Measurements from ENCODE around the gene AGAP1.
A peak's percentile ranks its signal among the peaks of the same experiment; 100 is the strongest.

Gene AGAP1

GRCh38 chr2:235493775-235494715 is at the start of gene AGAP1:
TSS of gene AGAP1 (plus strand) at chr2:235494043.
- DNase-seq (ENCODE audit: low read depth in 4 of 4, low spot score in 1 of 4): peak in 1 of 4 experiments; percentile 25

GRCh38 chr2:235444101-235444597 is 49.7 kb upstream of the AGAP1 start:
- no peak for DNase-seq (ENCODE audit: low read depth in 4 of 4, low spot score in 1 of 4)

- no peak for DNase-seq (ENCODE audit: low read depth in 4 of 4, low spot score in 1 of 4)
Observed at GRCh38 chr2:235445116-235445515, 48.7 kb upstream of the AGAP1 start.

- DNase-seq (ENCODE audit: low read depth in 4 of 4, low spot score in 1 of 4): no peak
Observed at GRCh38 chr2:235446082-235446481, 47.8 kb upstream of the AGAP1 start.

- no peak for DNase-seq (ENCODE audit: low read depth in 4 of 4, low spot score in 1 of 4)
Observed at GRCh38 chr2:235447210-235447609, 46.6 kb upstream of the AGAP1 start.

- no peak for DNase-seq (ENCODE audit: low read depth in 4 of 4, low spot score in 1 of 4)
Observed at GRCh38 chr2:235449568-235449967, 44.3 kb upstream of the AGAP1 start.

- no peak for DNase-seq (ENCODE audit: low read depth in 4 of 4, low spot score in 1 of 4)
Observed at GRCh38 chr2:235453605-235454151, 40.2 kb upstream of the AGAP1 start.

GRCh38 chr2:235458839-235459273 is 35.0 kb upstream of the AGAP1 start:
- no peak for DNase-seq (ENCODE audit: low read depth in 4 of 4, low spot score in 1 of 4)

- DNase-seq (ENCODE audit: low read depth in 4 of 4, low spot score in 1 of 4): no peak
Observed at GRCh38 chr2:235460548-235461047, 33.2 kb upstream of the AGAP1 start.

GRCh38 chr2:235461763-235462414 is 32.0 kb upstream of the AGAP1 start:
- no peak for DNase-seq (ENCODE audit: low read depth in 4 of 4, low spot score in 1 of 4)

- DNase-seq (ENCODE audit: low read depth in 4 of 4, low spot score in 1 of 4): no peak
Observed at GRCh38 chr2:235462415-235462790, 31.4 kb upstream of the AGAP1 start.

GRCh38 chr2:235463893-235464292 is 29.9 kb upstream of the AGAP1 start:
- no peak for DNase-seq (ENCODE audit: low read depth in 4 of 4, low spot score in 1 of 4)

- DNase-seq (ENCODE audit: low read depth in 4 of 4, low spot score in 1 of 4): no peak
Observed at GRCh38 chr2:235467588-235467987, 26.3 kb upstream of the AGAP1 start.

GRCh38 chr2:235468978-235469655 is 24.7 kb upstream of the AGAP1 start:
- no peak for DNase-seq (ENCODE audit: low read depth in 4 of 4, low spot score in 1 of 4)

- DNase-seq (ENCODE audit: low read depth in 4 of 4, low spot score in 1 of 4): no peak
Observed at GRCh38 chr2:235471186-235471747, 22.6 kb upstream of the AGAP1 start.

GRCh38 chr2:235472443-235472842 is 21.4 kb upstream of the AGAP1 start:
- DNase-seq (ENCODE audit: low read depth in 4 of 4, low spot score in 1 of 4): no peak

GRCh38 chr2:235478609-235479008 is 15.2 kb upstream of the AGAP1 start:
- DNase-seq (ENCODE audit: low read depth in 4 of 4, low spot score in 1 of 4): no peak

GRCh38 chr2:235479604-235480003 is 14.2 kb upstream of the AGAP1 start:
- no peak for DNase-seq (ENCODE audit: low read depth in 4 of 4, low spot score in 1 of 4)

GRCh38 chr2:235480614-235481013 is 13.2 kb upstream of the AGAP1 start:
- DNase-seq (ENCODE audit: low read depth in 4 of 4, low spot score in 1 of 4): no peak

- DNase-seq (ENCODE audit: low read depth in 4 of 4, low spot score in 1 of 4): no peak
Observed at GRCh38 chr2:235483313-235483712, 10.5 kb upstream of the AGAP1 start.

- DNase-seq (ENCODE audit: low read depth in 4 of 4, low spot score in 1 of 4): no peak
Observed at GRCh38 chr2:235485362-235485761, 8.5 kb upstream of the AGAP1 start.
